HL-60 (cell line): ENCODE measurements around the gene LMLN.

ENCODE experiments used
- DNase-seq, 2 experiments: peaks; one replicate each; pipeline ENCODE4 v3.0.0-alpha.2; 2010 to 2020; ENCODE audit warnings: low read depth in 1 of 2, low spot score in 1 of 2
- H3K27ac ChIP-seq: fragments of 250-450 bp; sonication (Bioruptor Pico); replicated peaks from 2 replicates; pipeline ENCODE4 v1.5.1; 2020; ENCODE audit warnings: mild to moderate bottlenecking, moderate library complexity
- H3K27me3 ChIP-seq: fragments of 250-450 bp; sonication (Bioruptor Pico); 2 replicates; pipeline ENCODE4 v1.5.1; 2021; ENCODE audit warnings: mild to moderate bottlenecking, moderate library complexity; ENCODE audit not compliant: insufficient read depth, poor library complexity, severe bottlenecking
- H3K4me3 ChIP-seq: replicated peaks from 2 replicates; pipeline ENCODE4 v1.5.1; 2011; ENCODE audit warnings: mild to moderate bottlenecking, control low read depth, low read length; ENCODE audit not compliant: insufficient read depth
- GABPA ChIP-seq: IDR thresholded peaks from 2 replicates; pipeline ENCODE4 v1.6.1; 2012; ENCODE audit warnings: low read depth
- POLR2AphosphoS5 ChIP-seq: IDR thresholded peaks from 2 replicates; pipeline ENCODE4 v1.6.1; 2012; ENCODE audit warnings: low read depth
- REST ChIP-seq: IDR thresholded peaks from 2 replicates; pipeline ENCODE4 v1.6.1; 2012; ENCODE audit warnings: low read depth; ENCODE audit not compliant: insufficient replicate concordance
- SPI1 ChIP-seq: IDR thresholded peaks from 2 replicates; pipeline ENCODE4 v1.6.1; 2012; ENCODE audit warnings: low read depth, mild to moderate bottlenecking, borderline replicate concordance
- TF ChIP-seq, protein P1 (sequence below): IDR thresholded peaks from one replicate; pipeline ENCODE4 v1.5.1; 2011; ENCODE audit warnings: low read length, control low read depth, inconsistent platforms; ENCODE audit not compliant: insufficient read depth

Gene LMLN

DNA sequence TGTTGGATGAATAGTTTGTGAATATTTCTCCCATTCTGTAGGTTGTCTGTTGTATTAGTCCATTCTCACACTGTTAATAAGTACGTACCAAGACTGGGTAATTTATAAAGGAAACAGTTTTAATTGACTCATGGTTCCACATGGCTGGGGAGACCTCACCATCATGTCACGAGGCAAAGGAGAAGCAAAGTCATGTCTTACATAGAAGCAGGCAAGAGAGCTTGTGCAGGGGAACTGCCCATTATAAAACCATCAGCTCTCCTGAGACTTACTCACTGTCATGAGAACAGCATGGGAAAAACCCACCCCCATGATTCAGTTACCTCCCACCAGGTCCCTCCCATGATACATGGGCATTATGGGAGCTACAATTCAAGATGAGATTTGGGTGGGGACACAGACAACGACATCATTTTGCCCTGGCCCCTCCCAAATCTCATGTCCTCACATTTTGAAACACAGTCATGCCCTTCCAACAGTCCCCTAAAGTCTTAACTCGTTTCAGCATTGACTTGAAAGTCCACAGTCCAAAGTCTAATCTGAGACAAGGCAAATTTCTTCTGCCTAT is 133.2 kb downstream of the LMLN start:
- Histone ChIP-seq H3K4me3 (no peak overlapping the region), H3K27ac (no peak overlapping the region), H3K27me3 (no peaks in the 10 kb centered on the region)
- DNase-seq = no peak
- TF ChIP-seq, protein P1, sequence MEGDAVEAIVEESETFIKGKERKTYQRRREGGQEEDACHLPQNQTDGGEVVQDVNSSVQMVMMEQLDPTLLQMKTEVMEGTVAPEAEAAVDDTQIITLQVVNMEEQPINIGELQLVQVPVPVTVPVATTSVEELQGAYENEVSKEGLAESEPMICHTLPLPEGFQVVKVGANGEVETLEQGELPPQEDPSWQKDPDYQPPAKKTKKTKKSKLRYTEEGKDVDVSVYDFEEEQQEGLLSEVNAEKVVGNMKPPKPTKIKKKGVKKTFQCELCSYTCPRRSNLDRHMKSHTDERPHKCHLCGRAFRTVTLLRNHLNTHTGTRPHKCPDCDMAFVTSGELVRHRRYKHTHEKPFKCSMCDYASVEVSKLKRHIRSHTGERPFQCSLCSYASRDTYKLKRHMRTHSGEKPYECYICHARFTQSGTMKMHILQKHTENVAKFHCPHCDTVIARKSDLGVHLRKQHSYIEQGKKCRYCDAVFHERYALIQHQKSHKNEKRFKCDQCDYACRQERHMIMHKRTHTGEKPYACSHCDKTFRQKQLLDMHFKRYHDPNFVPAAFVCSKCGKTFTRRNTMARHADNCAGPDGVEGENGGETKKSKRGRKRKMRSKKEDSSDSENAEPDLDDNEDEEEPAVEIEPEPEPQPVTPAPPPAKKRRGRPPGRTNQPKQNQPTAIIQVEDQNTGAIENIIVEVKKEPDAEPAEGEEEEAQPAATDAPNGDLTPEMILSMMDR = no peak
- TF ChIP-seq POLR2AphosphoS5 (no peak), SPI1 (no peak), REST (no peak), GABPA (no peak)
